ENCODE data around the gene B3GNT9.

- TF ChIP-seq CTCF (IDR thresholded peaks at IDR 0.05): peak; percentile 96 to 99 (median 98)
- no peak for TF ChIP-seq POLR2A (IDR thresholded peaks at IDR 0.05)
Observed at GRCh38 chr16:67155295-67156142, 4.7 kb upstream of the B3GNT9 start.
